Measurements from ENCODE around the gene NFRKB.
"Not testable (repeated sequence)": the region's sequence is repeated elsewhere in the genome, so short reads cannot be mapped to it uniquely, and the experiment has no call there.

Gene NFRKB

GRCh38 chr11:129885381-129885780 lies 10.0 kb downstream of the NFRKB start:
- Histone ChIP-seq H3K4me3 (ENCODE audit: low read depth, low read length) (no peak overlapping the region), H3K36me3 (ENCODE audit: control insufficient read depth, insufficient read depth, low read length) (peaks cover 49% of the 10 kb centered on the region), H3K4me1 (ENCODE audit: control insufficient read depth, insufficient read depth, low read length) (no peaks in the 10 kb centered on the region), H3K27me3 (ENCODE audit: control insufficient read depth, insufficient read depth, low read length) (no peaks in the 10 kb centered on the region), H3K9ac (ENCODE audit: low read depth, low read length) (no peak overlapping the region), H3K9me3 (ENCODE audit: control insufficient read depth, insufficient read depth, low read length) (no peaks in the 10 kb centered on the region)

- Histone ChIP-seq H3K9me3 (ENCODE audit: control insufficient read depth, insufficient read depth, low read length) (no peaks in the 10 kb centered on the region), H3K4me3 (ENCODE audit: low read depth, low read length) (no peak overlapping the region), H3K27me3 (ENCODE audit: control insufficient read depth, insufficient read depth, low read length) (no peaks in the 10 kb centered on the region), H3K9ac (ENCODE audit: low read depth, low read length) (no peak overlapping the region), H3K4me1 (ENCODE audit: control insufficient read depth, insufficient read depth, low read length) (no peaks in the 10 kb centered on the region), H3K36me3 (ENCODE audit: control insufficient read depth, insufficient read depth, low read length) (peaks cover 44% of the 10 kb centered on the region)
Observed at GRCh38 chr11:129884581-129884980, 10.8 kb downstream of the NFRKB start.

- H3K36me3 ChIP-seq (ENCODE audit: control insufficient read depth, insufficient read depth, low read length), result peaks cover 47% of the 10 kb centered on the region
- H3K9me3 ChIP-seq (ENCODE audit: control insufficient read depth, insufficient read depth, low read length), result no peaks in the 10 kb centered on the region
- no peaks in the 10 kb centered on the region for H3K27me3 ChIP-seq (ENCODE audit: control insufficient read depth, insufficient read depth, low read length)
- H3K4me1 ChIP-seq (ENCODE audit: control insufficient read depth, insufficient read depth, low read length), result no peaks in the 10 kb centered on the region
- no peak overlapping the region for H3K9ac ChIP-seq (ENCODE audit: low read depth, low read length)
- H3K4me3 ChIP-seq (ENCODE audit: low read depth, low read length), result no peak overlapping the region
Observed at GRCh38 chr11:129881570-129882170, 13.7 kb downstream of the NFRKB start.

GRCh38 chr11:129880311-129880710 lies 15.1 kb downstream of the NFRKB start:
- Histone ChIP-seq H3K4me3 (ENCODE audit: low read depth, low read length) (no peak overlapping the region), H3K9ac (ENCODE audit: low read depth, low read length) (no peak overlapping the region), H3K4me1 (ENCODE audit: control insufficient read depth, insufficient read depth, low read length) (no peaks in the 10 kb centered on the region), H3K27me3 (ENCODE audit: control insufficient read depth, insufficient read depth, low read length) (no peaks in the 10 kb centered on the region), H3K9me3 (ENCODE audit: control insufficient read depth, insufficient read depth, low read length) (no peaks in the 10 kb centered on the region), H3K36me3 (ENCODE audit: control insufficient read depth, insufficient read depth, low read length) (peaks cover 48% of the 10 kb centered on the region)

GRCh38 chr11:129871914-129872313 lies 23.5 kb downstream of the NFRKB start:
- Histone ChIP-seq H3K27me3 (ENCODE audit: control insufficient read depth, insufficient read depth, low read length) (no peaks in the 10 kb centered on the region), H3K4me3 (ENCODE audit: low read depth, low read length) (no peak overlapping the region), H3K9me3 (ENCODE audit: control insufficient read depth, insufficient read depth, low read length) (no peaks in the 10 kb centered on the region), H3K4me1 (ENCODE audit: control insufficient read depth, insufficient read depth, low read length) (no peaks in the 10 kb centered on the region), H3K9ac (ENCODE audit: low read depth, low read length) (no peak overlapping the region), H3K36me3 (ENCODE audit: control insufficient read depth, insufficient read depth, low read length) (peaks cover 58% of the 10 kb centered on the region)

- not testable (repeated sequence) for H3K4me1 ChIP-seq (ENCODE audit: control insufficient read depth, insufficient read depth, low read length); H3K27me3 ChIP-seq (ENCODE audit: control insufficient read depth, insufficient read depth, low read length); H3K9ac ChIP-seq (ENCODE audit: low read depth, low read length); H3K4me3 ChIP-seq (ENCODE audit: low read depth, low read length); H3K9me3 ChIP-seq (ENCODE audit: control insufficient read depth, insufficient read depth, low read length)
- H3K36me3 ChIP-seq (ENCODE audit: control insufficient read depth, insufficient read depth, low read length), result peaks cover 60% of the 10 kb centered on the region
Observed at GRCh38 chr11:129868626-129869025, 26.8 kb downstream of the NFRKB start.

GRCh38 chr11:129866311-129866710 lies 29.1 kb downstream of the NFRKB start:
- no peaks in the 10 kb centered on the region for H3K27me3 ChIP-seq (ENCODE audit: control insufficient read depth, insufficient read depth, low read length)
- no peak overlapping the region for H3K4me3 ChIP-seq (ENCODE audit: low read depth, low read length)
- no peaks in the 10 kb centered on the region for H3K4me1 ChIP-seq (ENCODE audit: control insufficient read depth, insufficient read depth, low read length)
- H3K9ac ChIP-seq (ENCODE audit: low read depth, low read length), result no peak overlapping the region
- H3K9me3 ChIP-seq (ENCODE audit: control insufficient read depth, insufficient read depth, low read length), result no peaks in the 10 kb centered on the region
- H3K36me3 ChIP-seq (ENCODE audit: control insufficient read depth, insufficient read depth, low read length), result peaks cover 41% of the 10 kb centered on the region

- H3K27me3 ChIP-seq (ENCODE audit: control insufficient read depth, insufficient read depth, low read length), result no peaks in the 10 kb centered on the region
- no peaks in the 10 kb centered on the region for H3K4me1 ChIP-seq (ENCODE audit: control insufficient read depth, insufficient read depth, low read length)
- no peaks in the 10 kb centered on the region for H3K9me3 ChIP-seq (ENCODE audit: control insufficient read depth, insufficient read depth, low read length)
- H3K4me3 ChIP-seq (ENCODE audit: low read depth, low read length), result no peak overlapping the region
- H3K36me3 ChIP-seq (ENCODE audit: control insufficient read depth, insufficient read depth, low read length), result peaks cover 42% of the 10 kb centered on the region
- H3K9ac ChIP-seq (ENCODE audit: low read depth, low read length), result no peak overlapping the region
Observed at GRCh38 chr11:129865701-129866100, 29.7 kb downstream of the NFRKB start.

GRCh38 chr11:129864811-129865210 lies 30.6 kb downstream of the NFRKB start:
- Histone ChIP-seq H3K36me3 (ENCODE audit: control insufficient read depth, insufficient read depth, low read length) (peaks cover 38% of the 10 kb centered on the region), H3K4me3 (ENCODE audit: low read depth, low read length) (no peak overlapping the region), H3K4me1 (ENCODE audit: control insufficient read depth, insufficient read depth, low read length) (no peaks in the 10 kb centered on the region), H3K9me3 (ENCODE audit: control insufficient read depth, insufficient read depth, low read length) (no peaks in the 10 kb centered on the region), H3K27me3 (ENCODE audit: control insufficient read depth, insufficient read depth, low read length) (no peaks in the 10 kb centered on the region), H3K9ac (ENCODE audit: low read depth, low read length) (no peak overlapping the region)

GRCh38 chr11:129861702-129862522 lies 33.5 kb downstream of the NFRKB start:
- Histone ChIP-seq H3K4me1 (ENCODE audit: control insufficient read depth, insufficient read depth, low read length) (no peaks in the 10 kb centered on the region), H3K27me3 (ENCODE audit: control insufficient read depth, insufficient read depth, low read length) (no peaks in the 10 kb centered on the region), H3K36me3 (ENCODE audit: control insufficient read depth, insufficient read depth, low read length) (peaks cover 27% of the 10 kb centered on the region), H3K9me3 (ENCODE audit: control insufficient read depth, insufficient read depth, low read length) (no peaks in the 10 kb centered on the region), H3K9ac (ENCODE audit: low read depth, low read length) (no peak overlapping the region), H3K4me3 (ENCODE audit: low read depth, low read length) (no peak overlapping the region)

- no peak overlapping the region for H3K4me3 ChIP-seq (ENCODE audit: low read depth, low read length)
- H3K4me1 ChIP-seq (ENCODE audit: control insufficient read depth, insufficient read depth, low read length), result no peaks in the 10 kb centered on the region
- H3K9me3 ChIP-seq (ENCODE audit: control insufficient read depth, insufficient read depth, low read length), result no peaks in the 10 kb centered on the region
- no peaks in the 10 kb centered on the region for H3K27me3 ChIP-seq (ENCODE audit: control insufficient read depth, insufficient read depth, low read length)
- H3K36me3 ChIP-seq (ENCODE audit: control insufficient read depth, insufficient read depth, low read length), result peaks cover 2% of the 10 kb centered on the region
- H3K9ac ChIP-seq (ENCODE audit: low read depth, low read length), result no peak overlapping the region
Observed at GRCh38 chr11:129856036-129856435, 39.3 kb downstream of the NFRKB start.

- no peak overlapping the region for H3K9ac ChIP-seq (ENCODE audit: low read depth, low read length)
- H3K36me3 ChIP-seq (ENCODE audit: control insufficient read depth, insufficient read depth, low read length), result no peaks in the 10 kb centered on the region
- H3K27me3 ChIP-seq (ENCODE audit: control insufficient read depth, insufficient read depth, low read length), result no peaks in the 10 kb centered on the region
Observed at GRCh38 chr11:129855086-129855485, 40.3 kb downstream of the NFRKB start.

More at GRCh38 chr11:129855086-129855485, 40.3 kb downstream of the NFRKB start:
- no peak overlapping the region for H3K4me3 ChIP-seq (ENCODE audit: low read depth, low read length)
- no peaks in the 10 kb centered on the region for H3K9me3 ChIP-seq (ENCODE audit: control insufficient read depth, insufficient read depth, low read length)
- no peaks in the 10 kb centered on the region for H3K4me1 ChIP-seq (ENCODE audit: control insufficient read depth, insufficient read depth, low read length)

All from iPS-15b (cell line).